AG04449 (cell line): ENCODE data around the gene C22orf39.

Experiments used
- CTCF ChIA-PET: fragments of 350-600 bp; formaldehyde crosslinking; extraction: SDS; loops from one replicate; lab custom pipeline; 2021; ENCODE audit warnings: antibody characterized with exemption; lab: Yijun Ruan, JAX
- POLR2A ChIA-PET: fragments of 400-600, 350-600 bp; formaldehyde crosslinking; extraction: SDS; loops from one replicate; lab custom pipeline; 2020; ENCODE audit warnings: antibody characterized with exemption, inconsistent platforms; lab: Yijun Ruan, JAX
- DNase-seq: peaks from one replicate; pipeline ENCODE4 v3.0.0-alpha.2; 2010; ENCODE audit warnings: low read depth, low spot score
- H3K4me3 ChIP-seq: 2 replicates; pipeline ENCODE4 v1.5.1; 2011; ENCODE audit warnings: low read depth, mild to moderate bottlenecking, control low read depth, low read length
- TF ChIP-seq, protein P1 (sequence below): IDR thresholded peaks from one replicate; pipeline ENCODE4 v1.5.1; 2011; ENCODE audit warnings: mild to moderate bottlenecking, moderate library complexity, low read length, control low read depth, inconsistent platforms; ENCODE audit not compliant: insufficient read depth; ENCODE audit errors: missing control alignments

C22orf39 gene

DNA sequence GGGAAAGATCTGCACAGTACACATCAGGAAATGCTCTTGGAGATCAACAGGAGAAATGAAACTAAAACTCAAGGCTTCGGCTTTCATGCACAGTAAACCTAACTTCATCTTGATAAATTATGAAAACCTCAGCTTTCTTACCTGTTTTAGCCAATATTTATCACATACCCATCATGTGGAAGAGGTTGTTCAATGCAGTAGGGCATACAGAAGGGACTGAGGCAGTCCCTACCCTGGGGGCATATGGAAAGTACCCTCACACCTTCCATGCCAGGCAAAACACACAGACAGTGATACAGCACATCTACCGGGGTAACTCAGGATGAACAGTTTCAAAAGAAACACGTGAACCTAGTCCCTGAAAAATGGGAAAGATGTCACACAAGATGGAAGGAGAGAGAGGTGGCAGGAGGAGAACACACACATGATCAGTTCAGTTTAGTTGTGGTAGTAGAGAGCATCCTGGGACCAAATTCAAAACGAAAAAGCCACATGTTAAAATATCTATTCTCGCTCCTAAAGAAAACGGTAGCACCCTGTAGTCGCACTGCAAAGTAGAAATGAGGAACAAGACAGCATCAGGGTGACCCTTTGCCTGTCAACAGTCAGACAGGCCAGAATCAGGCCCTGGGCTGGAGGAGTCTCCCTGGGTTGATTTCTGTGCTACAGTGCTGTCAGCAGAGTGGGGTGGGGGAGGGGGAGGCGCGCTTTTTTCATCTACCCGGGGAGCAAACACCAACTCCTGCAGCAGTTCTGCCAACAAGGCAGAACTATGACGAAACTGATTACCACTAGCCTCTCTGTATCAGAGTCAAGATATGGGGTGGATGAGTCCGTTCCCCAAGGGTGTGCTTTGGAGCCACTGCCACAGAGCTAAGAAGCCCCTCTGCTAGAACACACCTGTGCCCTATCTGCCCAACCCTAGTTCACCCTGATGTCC lies 17.3 kb downstream of the C22orf39 start:
- ChIA-PET POLR2A (no interaction called here), CTCF (interaction anchor here (0.7 to 1.1 kb wide), 3 partner anchors 9 to 202 kb away, joined by 3 to 7 read pairs (median 5); no protein-coding TSS in a partner anchor)
- no peak for DNase-seq
- H3K4me3 ChIP-seq: peak overlapping the region; percentile 91
- TF ChIP-seq, protein P1, sequence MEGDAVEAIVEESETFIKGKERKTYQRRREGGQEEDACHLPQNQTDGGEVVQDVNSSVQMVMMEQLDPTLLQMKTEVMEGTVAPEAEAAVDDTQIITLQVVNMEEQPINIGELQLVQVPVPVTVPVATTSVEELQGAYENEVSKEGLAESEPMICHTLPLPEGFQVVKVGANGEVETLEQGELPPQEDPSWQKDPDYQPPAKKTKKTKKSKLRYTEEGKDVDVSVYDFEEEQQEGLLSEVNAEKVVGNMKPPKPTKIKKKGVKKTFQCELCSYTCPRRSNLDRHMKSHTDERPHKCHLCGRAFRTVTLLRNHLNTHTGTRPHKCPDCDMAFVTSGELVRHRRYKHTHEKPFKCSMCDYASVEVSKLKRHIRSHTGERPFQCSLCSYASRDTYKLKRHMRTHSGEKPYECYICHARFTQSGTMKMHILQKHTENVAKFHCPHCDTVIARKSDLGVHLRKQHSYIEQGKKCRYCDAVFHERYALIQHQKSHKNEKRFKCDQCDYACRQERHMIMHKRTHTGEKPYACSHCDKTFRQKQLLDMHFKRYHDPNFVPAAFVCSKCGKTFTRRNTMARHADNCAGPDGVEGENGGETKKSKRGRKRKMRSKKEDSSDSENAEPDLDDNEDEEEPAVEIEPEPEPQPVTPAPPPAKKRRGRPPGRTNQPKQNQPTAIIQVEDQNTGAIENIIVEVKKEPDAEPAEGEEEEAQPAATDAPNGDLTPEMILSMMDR: no peak

DNA sequence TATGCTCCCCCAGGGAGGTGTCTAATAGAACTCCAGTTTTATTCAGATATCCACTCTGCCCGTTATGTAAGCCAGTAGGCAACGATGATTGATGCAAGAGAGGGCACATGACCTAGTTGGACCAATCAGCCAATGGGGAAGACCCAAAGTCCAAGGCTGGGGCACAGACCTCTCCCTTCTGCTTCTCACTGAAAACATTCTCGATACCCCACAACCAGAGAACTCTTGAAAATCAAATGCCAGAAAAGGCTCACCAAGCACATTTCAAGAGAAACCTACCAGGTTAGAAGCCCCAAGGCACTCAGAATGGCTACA lies 23.4 kb downstream of the C22orf39 start:
- ChIA-PET CTCF (interaction anchor here (0.7 kb wide), 1 partner anchor 124 kb away, joined by 3 read pairs; no protein-coding TSS in a partner anchor), POLR2A (no interaction called here)
- TF ChIP-seq, protein P1: no peak
- no peak for DNase-seq
- no peak overlapping the region for H3K4me3 ChIP-seq

DNA sequence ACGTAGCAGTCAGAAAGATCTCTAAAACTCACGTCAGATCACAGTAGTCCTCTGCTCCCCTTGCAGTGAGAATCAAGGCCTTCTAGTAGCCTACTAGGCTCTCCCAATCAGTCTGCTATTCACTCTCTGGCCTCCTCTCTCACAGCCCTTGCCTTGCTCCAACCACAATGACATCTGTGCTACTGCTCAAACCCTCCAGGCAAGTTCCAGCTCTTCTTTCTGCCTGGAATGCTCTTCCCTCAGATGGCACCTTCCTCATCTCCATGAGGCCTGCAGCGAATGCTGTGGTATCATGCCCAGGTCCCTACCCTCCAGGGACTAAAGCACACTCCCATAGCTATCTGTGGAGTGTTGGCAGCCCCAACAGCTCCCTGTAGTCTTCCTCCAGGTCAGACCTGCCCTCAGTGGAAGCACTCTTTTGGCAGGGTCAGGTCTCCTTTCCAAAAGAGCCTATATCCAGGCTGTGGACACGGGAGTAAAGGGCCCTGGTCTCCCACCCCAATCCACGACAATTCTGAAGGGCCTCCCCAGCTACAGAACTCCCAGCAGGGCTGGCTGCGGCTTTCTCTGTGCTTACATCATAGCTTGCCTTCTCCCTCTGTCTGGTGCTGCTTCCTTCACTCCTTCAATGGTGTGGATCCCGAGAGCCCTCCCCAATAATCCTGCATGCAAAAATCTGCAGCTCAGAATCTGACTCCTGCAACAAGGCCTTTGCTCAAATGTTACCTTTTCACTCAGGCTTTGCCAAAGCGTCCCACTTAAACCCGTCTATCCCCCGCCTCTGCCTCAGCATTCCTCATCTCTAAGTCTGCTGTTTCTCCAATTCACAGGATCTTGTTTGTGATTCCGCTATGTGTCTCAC lies 24.8 kb downstream of the C22orf39 start:
- ChIA-PET POLR2A (no interaction called here), CTCF (interaction anchor here (1.0 to 2.0 kb wide), 2 partner anchors 8 to 11 kb away, joined by 3 to 7 read pairs; no protein-coding TSS in a partner anchor)
- H3K4me3 ChIP-seq: no peak overlapping the region
- no peak for DNase-seq
- TF ChIP-seq, protein P1: no peak

DNA sequence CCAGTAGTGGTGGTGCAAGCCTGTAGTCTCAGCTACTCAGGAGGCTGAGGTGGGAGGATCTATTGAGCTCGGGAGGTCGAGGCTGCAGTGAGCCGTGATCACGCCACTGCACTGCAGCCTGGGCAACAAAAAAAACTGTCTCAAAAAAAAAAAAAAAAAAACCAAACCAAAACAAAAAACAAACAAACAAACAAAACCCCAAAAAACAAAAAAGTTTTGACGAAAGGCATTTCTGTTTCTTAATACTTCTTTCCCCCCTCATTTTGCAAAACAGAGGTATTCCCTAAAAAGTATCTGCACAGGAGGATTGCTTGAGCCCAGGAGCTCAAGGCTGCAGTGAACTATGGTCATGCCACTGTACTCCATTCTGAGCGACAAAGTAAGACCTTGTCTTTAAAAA lies 27.2 kb downstream of the C22orf39 start:
- POLR2A ChIA-PET: no interaction called here
- no peak for DNase-seq
- CTCF ChIA-PET: interaction anchor here (2.0 kb wide), 1 partner anchor 10 kb away, joined by 7 read pairs; no protein-coding TSS in a partner anchor
- H3K4me3 ChIP-seq: no peak overlapping the region
- TF ChIP-seq, protein P1: no peak

DNA sequence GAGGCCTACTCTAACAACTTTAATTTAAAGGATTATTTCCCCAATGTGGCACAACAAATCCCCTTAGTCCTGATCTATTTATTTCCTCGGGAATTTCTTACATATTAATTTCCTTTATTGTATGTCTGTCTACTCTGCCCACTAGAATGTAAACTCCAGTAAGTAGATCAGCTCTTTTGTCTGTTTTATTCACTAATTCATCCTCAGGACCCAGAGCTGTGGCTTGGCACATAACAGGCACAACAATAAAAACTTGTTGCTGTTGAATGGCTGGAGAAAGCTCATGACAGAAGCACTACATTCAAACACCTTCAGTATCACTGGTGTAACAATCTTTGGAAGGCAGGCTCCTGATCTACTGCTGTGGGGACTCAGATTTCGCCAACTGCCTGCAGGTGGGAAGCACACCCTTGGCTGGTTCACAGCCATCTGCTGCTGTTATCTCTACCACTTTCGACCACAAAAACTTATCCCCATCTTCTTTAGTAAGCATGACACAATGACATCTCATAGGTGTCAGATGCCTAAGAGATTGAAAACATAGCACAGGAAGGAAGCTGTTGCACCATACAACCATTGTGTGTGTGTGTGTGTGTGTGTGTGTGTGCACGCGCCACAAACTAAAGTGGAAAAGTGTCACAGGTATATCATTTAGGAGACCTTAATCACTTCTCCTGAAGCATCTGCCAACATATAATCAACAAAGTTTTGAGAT lies 27.9 kb downstream of the C22orf39 start:
- DNase-seq: no peak
- ChIA-PET POLR2A (no interaction called here), CTCF (no interaction called here)
- no peak overlapping the region for H3K4me3 ChIP-seq
- TF ChIP-seq, protein P1: no peak
